Measurements from ENCODE around the gene ATXN7L1.
A peak's percentile ranks its signal among the peaks of the same experiment; 100 is the strongest.

Gene ATXN7L1

GRCh38 chr7:105816266-105816843 is 60.0 kb downstream of the ATXN7L1 start:
- TF ChIP-seq, protein P1, sequence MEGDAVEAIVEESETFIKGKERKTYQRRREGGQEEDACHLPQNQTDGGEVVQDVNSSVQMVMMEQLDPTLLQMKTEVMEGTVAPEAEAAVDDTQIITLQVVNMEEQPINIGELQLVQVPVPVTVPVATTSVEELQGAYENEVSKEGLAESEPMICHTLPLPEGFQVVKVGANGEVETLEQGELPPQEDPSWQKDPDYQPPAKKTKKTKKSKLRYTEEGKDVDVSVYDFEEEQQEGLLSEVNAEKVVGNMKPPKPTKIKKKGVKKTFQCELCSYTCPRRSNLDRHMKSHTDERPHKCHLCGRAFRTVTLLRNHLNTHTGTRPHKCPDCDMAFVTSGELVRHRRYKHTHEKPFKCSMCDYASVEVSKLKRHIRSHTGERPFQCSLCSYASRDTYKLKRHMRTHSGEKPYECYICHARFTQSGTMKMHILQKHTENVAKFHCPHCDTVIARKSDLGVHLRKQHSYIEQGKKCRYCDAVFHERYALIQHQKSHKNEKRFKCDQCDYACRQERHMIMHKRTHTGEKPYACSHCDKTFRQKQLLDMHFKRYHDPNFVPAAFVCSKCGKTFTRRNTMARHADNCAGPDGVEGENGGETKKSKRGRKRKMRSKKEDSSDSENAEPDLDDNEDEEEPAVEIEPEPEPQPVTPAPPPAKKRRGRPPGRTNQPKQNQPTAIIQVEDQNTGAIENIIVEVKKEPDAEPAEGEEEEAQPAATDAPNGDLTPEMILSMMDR (IDR thresholded peaks at IDR 0.05; ENCODE audit: low read depth, low read length), result no peak
- no peak overlapping the region for H3K4me3 ChIP-seq (ENCODE audit: low read depth, low read length)
- in situ Hi-C loops (cut with HindIII; ENCODE audit: low sequenced_read_pairs), result no loop called here
- no peak for DNase-seq (ENCODE audit: low read depth, low spot score)

- in situ Hi-C loops (cut with HindIII; ENCODE audit: low sequenced_read_pairs), result no loop called here
- DNase-seq (ENCODE audit: low read depth, low spot score), result no peak
- TF ChIP-seq, protein P1 (IDR thresholded peaks at IDR 0.05; ENCODE audit: low read depth, low read length), result no peak
- H3K4me3 ChIP-seq (ENCODE audit: low read depth, low read length), result no peak overlapping the region
Observed at GRCh38 chr7:105815576-105815975, 60.8 kb downstream of the ATXN7L1 start.

- in situ Hi-C loops (cut with HindIII; ENCODE audit: low sequenced_read_pairs), result no loop called here
- TF ChIP-seq, protein P1 (IDR thresholded peaks at IDR 0.05; ENCODE audit: low read depth, low read length), result no peak
- no peak overlapping the region for H3K4me3 ChIP-seq (ENCODE audit: low read depth, low read length)
- no peak for DNase-seq (ENCODE audit: low read depth, low spot score)
Observed at GRCh38 chr7:105814481-105814880, 61.9 kb downstream of the ATXN7L1 start.

DNA sequence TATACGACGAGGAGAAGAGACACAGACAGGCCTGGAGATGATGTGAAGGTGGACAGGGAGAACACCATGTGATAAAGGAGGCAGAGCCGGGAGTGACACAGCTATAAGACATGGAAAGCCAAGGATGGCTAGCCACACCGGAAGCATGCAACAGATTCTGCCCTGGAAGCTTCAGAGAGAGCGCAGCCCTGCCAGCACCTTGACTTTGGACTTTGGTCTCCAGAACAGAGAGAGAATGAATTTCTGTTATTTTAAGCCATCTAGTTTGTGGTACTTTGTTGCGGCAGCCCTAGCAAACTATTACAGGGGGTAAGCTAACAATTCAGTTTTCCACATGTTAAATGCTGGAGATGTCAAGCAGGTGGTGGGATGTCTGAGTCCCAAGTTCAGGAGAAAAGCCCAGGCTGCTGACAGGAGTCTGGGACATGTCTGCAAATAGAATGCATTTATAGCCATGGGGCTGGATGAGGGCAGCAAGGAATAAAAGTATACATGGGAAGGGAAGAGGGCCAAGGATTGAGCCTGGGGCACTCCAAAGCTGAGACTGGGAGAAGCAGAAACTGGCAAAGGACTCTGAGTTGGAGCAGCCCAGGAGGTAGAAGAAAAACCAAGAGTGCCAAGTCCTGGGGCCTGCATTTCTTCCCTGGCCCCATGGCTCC is 65.1 kb downstream of the ATXN7L1 start:
- DNase-seq (ENCODE audit: low read depth, low spot score), result no peak
- TF ChIP-seq, protein P1 (IDR thresholded peaks at IDR 0.05; ENCODE audit: low read depth, low read length), result no peak

GRCh38 chr7:105810556-105810955 is 65.8 kb downstream of the ATXN7L1 start:
- in situ Hi-C loops (cut with HindIII; ENCODE audit: low sequenced_read_pairs), result no loop called here
- DNase-seq (ENCODE audit: low read depth, low spot score), result no peak
- TF ChIP-seq, protein P1 (IDR thresholded peaks at IDR 0.05; ENCODE audit: low read depth, low read length), result no peak
- H3K4me3 ChIP-seq (ENCODE audit: low read depth, low read length), result no peak overlapping the region

More for the DNA sequence above, 65.1 kb downstream of the ATXN7L1 start:
- no peak overlapping the region for H3K4me3 ChIP-seq (ENCODE audit: low read depth, low read length)
- in situ Hi-C loops (cut with HindIII; ENCODE audit: low sequenced_read_pairs), result no loop called here

DNA sequence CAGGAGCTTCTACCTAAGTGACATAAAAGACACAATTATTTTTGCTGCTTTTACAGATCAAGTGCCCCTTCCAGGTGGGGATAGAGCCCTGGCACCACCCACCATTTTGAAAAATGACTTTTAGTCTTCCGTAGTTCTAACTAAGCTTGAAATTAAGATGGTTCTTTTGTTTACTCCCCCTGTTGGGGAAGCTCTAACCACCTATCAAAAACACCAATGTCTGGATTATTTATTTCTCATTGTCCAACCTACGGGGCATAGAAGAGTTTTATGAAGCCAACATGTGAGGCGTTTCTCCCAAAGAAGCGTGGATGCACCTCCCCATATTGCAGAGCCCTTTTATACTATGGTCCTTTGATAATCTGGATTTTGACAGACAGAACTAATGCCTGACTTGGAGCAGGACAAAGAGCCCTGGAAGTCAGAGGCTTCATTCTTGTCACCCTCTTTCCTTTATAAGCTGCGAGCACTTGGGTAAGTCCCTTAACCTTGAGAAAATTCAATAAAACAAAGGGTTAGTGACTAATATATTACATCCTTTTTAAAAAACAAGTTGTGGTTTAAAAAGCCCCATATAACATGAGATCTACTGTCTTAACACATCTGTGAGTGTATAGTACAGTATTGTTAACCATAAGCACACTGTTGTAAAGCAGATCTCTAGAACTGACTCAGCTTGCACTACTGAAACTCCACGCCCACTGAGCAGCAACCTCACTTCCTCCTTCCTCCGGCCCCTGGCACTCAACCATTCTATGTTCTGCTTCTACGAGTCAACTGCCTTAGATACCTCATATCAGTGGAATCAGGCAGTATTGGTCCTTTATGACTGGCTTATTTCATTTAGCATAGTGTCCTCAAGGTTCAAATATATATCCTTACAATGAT is 67.5 kb downstream of the ATXN7L1 start:
- in situ Hi-C loops (cut with HindIII; ENCODE audit: low sequenced_read_pairs), result no loop called here
- peak; percentile 55 for DNase-seq (ENCODE audit: low read depth, low spot score)
- H3K4me3 ChIP-seq (ENCODE audit: low read depth, low read length), result no peak overlapping the region
- TF ChIP-seq, protein P1 (IDR thresholded peaks at IDR 0.05; ENCODE audit: low read depth, low read length), result no peak

All from astrocyte of the spinal cord (primary cell).